HG03045 (cell line): ENCODE results near the gene ZIC4.

Experiments
- ATAC-seq: cut with Tn5 transposase; IDR thresholded peaks from one replicate; pipeline ENCODE4 v1.9.1; 2021; ENCODE audit warnings: mild to moderate bottlenecking, moderate library complexity; ENCODE audit not compliant: unreplicated experiment

The ZIC4 gene

DNA sequence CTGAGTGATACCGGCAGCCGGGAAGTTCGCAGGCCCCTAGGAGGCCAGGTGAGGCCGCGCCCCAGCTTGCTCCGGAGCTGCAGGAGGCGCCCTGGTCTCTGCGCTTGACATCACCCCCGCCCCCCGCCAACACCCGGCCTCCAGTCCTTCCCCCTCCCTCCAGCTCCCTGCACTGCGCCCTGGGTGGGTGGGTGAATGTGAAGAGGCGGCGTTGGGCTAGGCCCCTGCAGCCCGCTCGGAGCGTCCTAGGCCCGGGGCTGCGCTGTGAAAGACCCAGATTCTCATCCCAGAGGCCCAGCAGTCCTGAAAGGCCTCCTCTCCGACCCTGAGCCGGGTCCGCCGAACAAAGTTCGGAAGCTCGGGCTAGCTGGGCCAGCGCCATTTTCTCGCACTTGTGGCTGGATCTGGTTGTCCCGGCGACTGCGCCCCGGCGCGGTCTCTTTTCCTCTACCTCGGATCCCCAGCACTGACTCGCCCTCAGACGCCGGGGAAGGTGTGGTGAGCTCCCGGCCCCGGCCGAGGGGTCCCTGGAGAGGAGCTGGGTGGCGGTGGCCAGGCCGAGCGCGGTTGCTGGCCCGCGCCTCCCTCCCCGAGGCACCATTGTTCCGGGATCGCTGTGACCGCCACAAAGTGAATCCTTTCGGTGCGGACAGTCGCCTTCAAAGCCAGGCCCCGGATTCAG lies 12.9 kb downstream of the ZIC4 start:
- ATAC-seq = no peak

DNA sequence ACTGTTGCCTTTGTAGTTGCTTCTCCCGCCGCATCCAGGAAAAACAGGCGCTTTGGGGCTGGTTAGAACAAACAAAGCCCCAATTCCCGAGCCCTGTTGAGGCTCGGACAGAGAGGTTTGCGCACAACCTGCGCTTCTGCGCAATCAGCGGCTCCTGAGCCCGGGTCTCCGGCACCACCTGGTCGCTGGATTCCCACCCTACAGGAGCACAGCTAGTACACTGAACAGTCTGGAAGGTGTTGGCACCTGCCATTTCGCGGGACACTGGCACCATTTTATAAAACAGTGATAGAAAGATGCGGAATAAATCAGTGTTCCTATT lies 13.8 kb downstream of the ZIC4 start:
- no peak for ATAC-seq

DNA sequence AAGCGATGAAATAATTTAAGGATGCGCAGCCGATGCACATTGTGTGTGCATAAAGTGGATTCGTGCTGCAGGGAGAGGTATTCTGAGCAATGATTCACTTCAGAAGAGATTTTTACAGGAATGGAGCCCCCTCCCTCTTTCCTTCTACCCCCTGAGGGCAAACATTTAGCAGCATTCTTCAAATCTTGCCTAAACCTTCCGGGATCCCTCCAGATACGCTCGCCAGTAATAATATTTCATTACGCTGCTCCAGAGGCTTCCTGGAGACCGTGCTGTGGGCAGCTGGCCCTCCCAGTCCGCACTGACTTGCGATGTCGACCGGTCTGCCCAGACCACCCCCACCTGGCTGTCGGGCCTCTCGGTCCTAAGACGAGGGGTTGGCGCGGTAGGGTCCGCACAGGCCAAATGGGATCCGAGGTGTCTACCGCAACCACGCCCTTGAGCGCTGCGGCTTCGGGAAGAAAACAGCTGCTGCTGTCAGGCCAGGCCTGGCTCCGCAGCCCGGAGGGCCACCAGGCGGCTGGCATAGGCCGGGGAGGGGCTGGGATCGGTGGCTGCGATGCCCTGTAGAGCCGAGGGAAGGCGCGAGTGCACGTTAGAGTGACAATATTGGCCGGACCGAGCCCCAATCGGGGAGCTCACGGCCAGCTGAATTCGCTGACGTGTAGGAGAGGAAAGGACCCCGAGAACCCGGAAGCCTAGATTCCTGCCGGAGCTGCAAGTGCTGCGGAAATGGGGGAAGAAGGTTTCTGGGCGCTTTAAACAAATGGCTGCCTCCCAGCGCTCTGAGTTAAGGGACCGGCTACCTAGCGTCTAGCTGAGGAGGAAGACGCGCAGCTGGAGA lies 14.3 kb downstream of the ZIC4 start:
- ATAC-seq = no peak

DNA sequence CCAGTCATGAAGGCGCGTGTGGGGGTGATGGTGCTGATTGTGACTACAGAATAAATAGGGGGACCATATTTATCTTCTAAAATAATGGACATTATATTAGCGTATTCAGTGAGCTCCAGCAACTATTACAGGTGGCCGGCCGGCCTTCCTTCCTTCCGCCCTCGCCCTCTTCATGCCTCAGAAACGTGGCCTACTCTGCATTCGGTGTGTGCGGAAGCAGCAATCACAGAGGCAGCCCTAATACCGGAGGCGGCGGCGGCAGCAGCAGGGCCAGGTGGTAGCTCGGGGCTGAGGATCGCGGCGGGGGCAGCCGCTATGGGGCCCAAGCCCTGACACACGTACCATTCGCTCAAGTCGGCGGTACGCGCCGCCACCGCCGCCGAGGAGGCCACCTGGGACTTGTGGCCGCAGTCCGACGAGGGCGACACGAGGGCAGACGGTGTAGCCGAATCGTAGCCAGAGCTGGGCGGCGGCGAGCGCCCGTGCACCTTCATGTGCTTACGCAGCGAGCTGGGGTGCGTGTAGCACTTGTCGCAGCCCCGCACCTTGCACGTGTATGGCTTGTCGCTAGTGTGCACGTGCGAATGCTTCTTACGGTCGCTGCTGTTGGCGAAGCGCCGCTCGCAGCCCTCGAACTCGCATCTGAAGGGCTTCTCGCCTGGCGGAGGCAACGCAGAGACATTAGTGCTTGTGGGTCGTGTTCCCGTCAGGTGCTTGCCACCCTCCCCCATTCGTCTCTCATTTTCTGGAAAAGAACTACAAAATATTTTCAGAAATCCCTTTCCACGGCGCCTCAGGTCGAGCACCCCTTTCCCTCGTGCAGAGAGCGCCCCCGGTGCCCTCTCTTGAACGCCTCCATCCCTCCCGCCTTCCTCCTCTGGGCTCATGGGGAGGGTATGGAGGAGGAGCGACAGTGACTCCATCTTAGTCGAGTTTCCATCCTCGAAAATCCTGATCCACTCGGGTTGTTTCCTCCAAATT lies 15.5 kb downstream of the ZIC4 start:
- ATAC-seq = no peak

DNA sequence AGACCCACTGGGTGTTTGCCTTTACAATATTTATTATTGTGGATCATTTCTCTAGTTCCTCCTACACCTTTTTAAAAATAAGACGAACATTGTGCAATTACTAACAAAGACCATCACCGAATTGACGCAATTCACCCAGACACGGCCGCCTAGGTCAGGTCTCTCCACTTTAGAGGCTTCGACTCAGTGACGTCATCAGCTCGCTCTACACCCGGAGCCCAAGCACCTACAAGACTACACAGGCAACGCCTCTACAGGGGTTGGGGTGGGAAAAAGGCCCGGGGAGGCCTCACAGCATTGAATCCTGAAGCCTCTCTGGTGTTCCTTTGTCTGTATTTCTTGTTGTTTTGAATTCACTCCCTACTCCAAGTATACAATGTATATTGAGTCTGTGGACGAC lies 16.6 kb downstream of the ZIC4 start:
- ATAC-seq = no peak

DNA sequence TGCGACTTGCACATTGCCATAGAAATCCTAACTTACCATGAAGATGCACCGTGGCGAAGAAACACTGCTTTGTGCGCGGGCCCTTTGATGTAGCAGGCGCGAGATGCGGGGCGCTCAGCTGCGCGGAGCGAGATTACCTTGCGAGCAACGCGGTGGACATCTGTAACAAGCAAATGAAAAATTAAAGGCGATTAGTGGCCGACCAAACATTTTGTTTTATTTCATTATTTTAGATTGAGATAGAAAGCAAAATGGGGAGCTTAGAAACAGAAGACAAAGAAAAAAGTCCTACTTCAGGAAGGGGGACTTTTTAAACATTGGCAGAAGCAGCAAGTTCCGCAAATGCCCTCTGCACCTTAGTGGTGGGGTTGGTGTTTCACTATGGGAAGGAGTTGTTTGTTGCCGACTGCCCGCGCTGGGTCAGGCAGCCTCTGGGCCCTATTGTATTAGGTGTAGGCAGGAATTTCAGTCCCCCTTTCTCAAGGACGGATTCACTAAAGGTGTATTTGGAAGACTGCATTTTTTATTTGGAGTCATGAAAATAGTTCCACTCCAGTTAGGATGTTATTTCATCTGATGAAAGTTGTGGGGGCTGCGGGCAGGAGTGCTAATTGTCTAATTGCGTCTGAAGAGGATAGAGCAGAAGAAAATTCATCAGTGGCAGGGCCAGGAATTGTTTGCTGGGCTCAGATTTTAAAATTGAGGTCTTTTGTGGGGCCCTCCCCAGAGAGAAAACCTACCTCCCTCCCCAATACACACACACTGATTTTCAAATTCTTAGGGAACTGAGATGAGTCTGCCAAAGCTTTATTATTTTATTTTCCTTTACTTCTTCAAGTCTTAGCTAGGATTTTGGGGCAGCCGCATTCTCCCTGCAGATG lies 17.4 kb downstream of the ZIC4 start:
- ATAC-seq = no peak

DNA sequence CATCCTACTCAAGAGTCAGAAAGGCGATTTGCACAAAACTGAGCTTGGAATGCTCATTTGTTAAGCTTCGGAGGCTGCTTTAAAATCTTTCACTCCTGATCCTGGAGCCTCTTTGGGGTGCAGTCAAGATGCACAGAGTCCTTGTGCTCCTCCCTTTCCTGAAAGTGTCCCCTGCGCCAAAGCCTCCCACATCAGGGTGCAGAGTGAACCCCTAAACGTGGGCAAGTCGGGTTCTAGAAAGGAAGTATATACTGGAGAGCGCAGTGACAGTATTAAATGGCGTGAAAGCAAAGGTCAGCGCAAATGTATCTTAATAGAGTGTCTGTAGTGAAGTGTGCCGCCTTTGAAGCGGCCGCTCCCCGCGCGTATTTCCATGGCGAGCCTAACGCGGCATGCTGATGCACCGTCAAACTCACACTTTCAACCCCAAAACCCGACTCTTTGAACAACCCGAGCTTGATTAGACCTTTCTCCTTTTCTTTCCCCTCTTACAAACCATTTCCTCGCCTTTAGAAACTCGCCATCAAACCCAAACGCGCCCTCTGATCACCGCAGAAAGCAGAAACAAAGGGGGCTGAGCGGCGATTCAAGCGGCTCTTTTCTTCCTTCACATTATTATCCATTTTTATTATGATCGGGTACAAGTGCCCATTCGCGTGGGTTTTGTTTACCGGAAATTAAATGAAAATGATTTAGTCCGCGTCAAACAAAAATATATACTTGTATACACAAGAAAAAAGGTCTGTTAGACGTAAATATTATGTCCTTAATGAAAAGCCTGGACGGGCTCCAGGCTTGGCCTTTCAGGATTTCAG lies 18.3 kb downstream of the ZIC4 start:
- ATAC-seq = no peak

DNA sequence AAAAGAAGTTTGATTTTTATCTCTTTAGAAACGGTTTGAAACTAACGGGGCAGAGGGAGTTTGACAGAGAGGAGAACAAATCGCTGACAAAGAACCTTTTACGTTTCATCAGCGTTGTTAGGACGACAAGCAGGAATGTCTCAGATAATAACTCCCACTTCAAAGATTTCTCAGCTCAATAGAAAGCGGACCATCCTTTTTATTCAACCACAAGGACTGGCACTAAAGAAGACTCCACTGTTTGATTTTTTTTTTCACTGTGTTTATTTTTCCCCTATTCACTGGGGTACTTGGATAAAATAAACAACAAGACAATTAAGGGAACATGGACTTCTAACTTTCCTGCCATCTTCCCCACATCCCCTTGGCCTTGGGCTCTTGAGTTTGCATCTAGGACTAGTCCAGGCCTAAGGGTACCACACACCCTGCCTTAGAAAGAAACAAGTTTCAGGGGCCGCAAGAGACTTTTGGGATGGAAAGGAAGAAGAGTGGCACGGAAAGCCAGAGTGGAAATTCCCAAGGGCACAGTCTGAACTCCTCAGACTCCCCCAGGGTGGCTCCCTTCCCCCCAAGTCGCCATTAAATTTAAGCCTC lies 19.0 kb downstream of the ZIC4 start:
- ATAC-seq = no peak

DNA sequence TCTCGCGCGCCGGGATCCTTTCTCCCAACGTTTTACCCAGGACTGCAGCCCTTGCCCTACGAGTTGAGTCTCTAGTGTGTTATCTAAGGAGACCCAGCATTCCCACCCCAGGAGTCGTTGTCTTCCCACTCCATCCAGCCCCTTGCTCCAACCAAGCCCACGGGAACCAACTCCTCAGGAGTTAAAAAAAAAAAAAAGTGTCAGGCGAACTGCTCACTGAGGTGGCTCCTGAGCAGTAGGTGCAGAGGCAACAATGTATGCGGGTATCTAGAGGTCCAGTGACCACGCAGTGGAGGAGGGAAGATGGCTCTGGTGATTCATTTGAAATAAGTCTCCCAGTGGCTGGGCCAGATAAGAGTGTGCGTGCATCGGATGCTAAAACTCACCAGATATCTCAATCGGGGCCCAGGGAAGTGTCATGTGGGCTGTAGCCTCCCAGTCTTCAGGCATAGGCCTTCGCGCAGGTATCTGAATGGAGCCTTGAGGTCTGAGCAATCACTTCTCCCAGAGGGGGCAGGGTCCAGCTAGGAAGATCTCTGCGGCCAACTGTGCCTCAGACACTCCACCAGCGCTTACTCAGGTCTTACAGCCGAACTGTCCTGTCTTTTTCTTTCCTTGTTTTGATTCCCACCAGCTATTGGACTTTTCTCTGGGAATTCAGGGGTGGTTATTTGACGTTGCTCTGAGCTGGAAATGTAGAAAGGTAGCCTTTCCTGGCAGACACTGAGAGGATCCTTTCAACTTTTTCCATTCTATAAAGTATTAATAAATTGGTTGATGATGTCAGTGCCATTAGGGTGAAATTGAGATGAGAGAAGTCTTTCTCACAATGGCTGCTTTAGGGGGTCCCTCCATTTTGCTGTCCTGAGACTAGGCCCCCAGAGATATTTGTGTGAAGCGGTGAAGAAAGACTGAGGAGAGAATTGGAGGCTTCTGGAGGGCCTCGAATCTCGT lies 21.0 kb downstream of the ZIC4 start:
- no peak for ATAC-seq

DNA sequence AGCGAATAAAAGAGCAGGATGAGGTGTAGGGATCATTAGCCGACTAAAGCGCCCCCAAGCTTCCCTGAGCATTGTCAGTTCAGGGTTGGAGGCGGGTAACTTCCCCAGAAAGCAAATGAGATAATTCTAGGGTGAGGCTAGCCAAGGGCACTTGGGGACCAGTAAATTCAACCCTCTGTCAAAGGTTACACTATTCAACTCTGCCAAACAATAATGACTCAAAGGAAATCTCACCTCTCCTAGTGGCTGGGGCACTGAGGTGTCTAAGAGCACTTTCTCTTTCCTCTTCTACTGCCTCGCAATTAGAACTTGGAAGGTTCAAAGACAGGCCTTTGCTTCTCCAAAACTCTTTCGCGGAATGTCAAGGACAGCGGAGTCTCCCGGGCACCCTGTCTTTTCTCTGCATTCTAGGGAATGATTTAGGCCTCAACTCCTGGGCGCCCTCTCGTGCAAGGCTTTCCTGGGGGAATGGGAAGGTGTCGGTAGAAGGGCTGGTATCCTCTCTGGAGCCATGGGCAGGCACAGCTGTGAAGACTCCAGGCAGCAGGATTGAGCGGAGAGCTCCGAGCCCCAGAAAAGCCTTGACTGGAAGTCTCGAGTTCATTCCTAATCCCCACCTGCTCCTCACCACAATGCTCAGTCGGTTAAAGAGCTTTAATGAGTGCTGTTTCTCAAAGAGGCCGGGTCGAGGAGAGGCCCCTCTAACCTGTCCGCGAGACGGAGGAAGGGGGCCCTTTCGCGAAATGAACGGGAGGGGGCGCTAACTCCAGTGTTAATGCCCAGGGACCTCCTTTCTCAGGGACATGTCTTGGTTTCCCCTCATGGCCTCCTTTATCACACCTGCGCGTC lies 21.9 kb downstream of the ZIC4 start:
- no peak for ATAC-seq

DNA sequence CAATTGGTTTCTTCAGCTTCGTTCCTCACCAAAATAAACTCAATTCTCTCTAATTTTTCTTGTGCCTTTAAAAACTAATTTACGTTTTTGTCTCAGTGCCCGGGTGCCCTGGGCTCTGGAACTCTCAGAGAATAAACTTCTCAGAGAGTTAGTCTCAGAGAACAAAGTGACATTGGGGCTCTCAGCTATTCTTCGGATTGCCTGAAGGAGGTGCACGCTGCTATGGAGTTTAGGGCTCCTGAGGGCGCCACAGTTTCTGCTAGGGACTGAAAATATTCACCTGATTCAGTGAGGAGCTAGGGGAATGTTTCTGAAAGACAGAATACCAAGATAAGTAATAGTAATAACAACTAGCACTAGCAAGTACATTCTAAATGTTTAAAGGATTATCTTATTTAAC lies 22.7 kb downstream of the ZIC4 start:
- ATAC-seq = no peak

DNA sequence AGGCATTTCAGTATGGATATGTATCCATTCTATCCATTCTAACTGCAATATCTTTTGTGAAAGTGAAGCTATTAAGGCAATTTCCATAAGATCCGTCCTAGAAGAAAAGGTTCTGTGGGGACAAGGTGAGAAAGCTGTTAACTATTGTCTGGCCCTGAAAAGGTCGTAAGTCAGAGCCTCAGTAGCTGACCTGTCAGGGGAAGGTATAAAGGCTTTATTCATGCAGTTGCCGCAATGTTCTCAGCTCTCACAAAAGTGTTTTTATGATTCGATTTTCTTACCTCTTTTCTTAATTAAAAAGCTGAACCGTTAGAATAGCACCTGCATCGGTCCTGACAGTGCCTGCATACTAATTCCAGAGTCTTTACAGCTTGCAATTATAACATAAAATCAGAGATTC lies 24.7 kb downstream of the ZIC4 start:
- no peak for ATAC-seq

DNA sequence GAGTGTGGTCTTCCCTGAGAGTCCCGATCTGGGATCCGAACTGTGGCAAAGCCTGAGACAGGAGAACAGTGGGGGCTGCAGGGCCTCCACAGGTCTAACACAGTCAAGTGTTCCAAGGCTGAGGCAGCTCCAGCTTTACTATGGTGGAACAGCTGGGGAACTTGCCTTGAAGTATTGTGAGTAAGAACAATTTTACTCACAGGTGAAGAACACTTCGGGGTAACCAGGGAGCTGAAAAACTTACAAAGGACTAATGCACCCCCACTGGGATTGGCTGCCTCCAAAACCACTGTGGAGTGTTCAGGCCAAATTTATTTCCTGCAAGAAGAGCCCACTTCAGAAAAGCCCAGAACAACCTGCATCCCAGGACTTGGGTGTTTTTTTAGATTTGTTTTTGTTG lies 25.4 kb downstream of the ZIC4 start:
- ATAC-seq = no peak

DNA sequence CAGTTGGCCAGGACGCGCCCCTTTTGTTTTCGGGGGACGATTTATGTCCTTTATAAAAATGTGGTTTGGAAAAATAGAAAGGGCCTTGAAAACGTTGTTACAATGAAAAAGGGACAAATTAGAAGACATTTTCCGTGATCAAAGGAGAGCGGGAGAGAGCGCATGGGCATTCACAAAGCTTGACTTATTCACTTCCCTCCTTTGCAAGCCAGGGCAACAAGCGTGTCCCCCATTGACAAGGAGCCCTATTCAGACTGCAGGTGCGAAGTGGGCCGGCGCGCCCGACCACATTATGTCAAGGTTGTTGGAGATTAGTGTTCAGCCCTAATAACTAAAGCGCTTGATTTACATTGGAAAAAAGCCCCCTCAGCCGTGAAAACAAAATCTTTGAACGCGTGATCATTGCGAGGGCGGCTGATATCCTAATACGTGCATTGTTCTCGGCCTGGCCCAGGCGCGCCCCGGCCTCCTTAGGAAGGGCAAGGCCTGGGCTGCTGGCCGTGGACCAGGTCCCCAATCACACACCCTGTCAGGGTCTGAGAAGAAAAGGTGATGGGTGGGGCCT lies 25.9 kb downstream of the ZIC4 start:
- ATAC-seq = no peak

DNA sequence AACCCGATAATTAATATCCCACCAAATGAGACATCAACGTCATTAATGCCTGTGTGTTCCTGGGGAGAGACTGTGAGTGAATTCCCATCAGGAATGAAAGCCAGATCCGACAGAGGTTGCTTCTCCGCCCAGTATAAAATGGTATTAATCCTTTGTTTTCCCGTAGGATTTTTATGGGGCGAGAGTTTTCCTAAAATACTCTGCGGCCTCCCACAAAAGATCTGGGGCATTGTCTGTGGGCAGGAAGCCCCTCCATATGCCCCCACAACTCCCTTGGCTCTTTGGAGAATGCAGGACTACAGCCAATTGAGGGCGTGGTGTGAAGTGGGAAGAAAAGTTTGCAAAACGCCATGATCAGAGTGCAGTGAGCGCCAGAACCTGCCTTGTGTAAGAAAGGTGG lies 26.7 kb downstream of the ZIC4 start:
- ATAC-seq = no peak

DNA sequence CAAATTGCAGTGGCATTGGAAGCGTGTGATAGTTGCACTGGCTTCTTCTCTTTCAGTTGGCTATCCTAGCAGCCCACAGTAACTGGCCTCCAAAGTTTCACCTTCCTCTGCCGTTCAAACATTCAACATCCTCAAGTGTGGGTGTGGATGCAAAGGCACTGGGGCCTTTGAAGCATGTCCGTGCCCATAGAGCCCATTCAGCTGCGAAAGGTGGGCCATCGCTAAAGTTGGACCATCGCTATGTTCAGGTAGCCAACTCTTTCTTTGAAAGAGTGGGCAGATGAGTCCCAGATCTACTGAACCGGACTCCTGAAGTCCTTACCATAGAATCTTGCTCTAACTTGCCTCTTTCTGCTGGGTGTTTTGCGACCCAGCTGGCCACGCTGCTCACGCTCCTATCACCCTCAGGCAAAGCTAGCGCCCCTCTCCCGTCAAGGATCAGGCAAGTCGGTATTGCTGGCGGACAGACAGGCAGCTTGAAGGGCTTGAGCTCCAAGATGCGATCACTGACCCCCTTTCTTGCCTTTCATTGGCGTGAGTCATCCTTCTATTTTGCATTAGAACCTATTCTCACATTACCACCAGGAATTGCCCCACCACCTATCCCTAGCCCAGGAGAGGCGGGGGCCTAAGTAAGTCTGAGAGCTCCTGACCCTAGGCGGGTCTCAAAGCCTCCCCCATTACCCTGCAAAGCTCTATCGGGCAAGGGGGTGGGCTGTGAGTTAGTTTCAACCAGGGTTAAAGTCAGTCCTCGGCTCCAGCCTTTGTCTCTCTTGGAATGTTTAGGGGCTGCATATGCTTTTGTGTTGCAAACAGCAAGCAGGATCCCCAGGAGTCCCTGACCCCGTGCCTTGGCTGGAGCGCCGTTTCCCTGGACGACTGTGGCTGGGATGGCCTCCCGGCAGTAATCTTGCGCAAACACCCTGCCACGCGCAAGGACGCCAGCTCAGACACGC lies 28.7 kb downstream of the ZIC4 start:
- ATAC-seq = no peak
